ENCODE data around the gene HBG1.
"Not testable (repeated sequence)": the region's sequence is repeated elsewhere in the genome, so short reads cannot be mapped to it uniquely, and the experiment has no call there.

The HBG1 gene

DNA sequence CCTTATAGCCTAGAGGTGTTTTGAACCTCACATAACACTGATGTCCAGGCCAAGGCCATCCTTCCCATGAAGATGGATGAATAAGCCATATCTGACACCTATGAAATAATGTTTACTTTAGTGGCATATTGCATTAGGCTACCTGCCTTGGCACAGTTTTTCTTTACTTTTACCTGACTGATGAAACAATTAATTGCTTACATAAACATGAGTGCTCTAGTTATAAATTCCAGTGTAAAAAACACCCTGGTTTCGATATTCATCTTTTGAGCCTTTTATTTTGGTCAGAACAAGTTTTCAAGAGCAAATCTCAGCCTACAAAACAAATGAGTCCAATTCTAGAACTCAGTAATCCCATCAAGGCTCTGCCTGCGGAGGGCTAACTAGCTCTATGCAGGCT, 27.0 kb upstream of the HBG1 start:
- no peak for DNase-seq

DNA sequence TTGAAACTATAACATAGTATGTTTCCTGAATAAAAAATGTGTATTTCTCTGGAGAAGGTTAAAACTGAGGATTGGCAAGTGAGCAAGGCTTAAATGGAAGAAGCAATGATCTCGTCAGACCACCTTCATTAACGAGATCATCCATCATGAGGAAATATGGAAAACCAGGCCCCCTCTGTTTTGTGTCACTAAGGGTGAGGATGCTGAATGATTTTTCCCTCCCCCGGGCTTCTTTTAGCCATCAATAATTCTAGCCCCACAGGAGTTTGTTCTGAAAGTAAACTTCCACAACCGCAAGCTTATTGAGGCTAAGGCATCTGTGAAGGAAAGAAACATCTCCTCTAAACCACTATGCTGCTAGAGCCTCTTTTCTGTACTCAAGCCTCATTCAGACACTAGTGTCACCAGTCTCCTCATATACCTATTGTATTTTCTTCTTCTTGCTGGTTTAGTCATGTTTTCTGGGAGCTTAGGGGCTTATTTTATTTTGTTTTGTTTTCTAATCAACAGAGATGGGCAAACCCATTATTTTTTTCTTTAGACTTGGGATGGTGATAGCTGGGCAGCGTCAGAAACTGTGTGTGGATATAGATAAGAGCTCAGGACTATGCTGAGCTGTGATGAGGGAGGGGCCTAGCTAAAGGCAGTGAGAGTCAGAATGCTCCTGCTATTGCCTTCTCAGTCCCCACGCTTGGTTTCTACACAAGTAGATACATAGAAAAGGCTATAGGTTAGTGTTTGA, 25.9 kb upstream of the HBG1 start:
- DNase-seq, result no peak

DNA sequence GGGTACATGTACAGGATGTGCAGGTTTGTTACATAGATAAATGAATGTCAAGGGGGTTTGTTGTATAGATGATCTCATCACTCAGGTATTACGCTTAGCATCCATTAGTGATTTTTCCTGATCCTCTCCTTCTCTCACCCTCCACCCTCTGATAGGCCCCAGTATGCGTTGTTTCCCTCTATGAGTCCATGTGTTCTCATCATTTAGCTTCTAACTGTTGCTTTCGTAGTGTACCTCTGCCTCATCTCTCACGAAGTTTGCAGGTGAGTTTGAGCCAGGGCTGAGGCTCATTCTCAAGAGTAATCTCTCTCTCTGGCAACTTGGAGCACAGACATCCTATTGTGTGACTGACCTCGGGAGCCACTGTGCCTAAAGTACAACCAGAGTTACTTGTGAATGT, 24.7 kb upstream of the HBG1 start:
- DNase-seq, result no peak

DNA sequence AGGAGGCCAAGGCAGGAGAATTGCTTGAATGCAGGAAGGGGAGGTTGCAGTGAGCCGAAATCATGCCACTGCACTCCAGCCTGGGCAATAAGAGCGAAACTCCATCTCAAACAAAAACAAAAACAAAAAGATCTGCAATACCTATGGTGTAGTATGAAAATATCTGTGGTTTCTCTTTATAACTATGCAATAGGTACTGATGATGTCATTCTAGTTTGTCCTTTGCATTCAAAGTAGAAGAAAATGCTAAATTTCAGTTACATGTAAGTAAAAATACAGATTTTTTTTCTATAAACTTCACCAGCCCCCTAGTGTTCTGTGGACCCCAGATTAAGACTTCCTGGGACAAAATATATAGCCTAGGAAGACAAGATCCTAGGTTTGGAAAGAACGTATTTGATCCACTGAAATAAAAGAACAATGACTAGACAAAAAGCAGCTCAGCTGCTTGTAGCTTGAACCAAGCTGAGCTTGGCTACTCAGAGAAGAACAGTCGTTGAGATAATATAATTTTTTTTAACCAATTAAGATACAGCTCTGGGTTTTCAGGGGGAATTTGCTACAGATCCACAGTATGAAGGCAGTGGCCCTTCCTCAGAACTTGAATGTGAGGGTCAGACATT, 22.8 kb upstream of the HBG1 start:
- no peak for DNase-seq

DNA sequence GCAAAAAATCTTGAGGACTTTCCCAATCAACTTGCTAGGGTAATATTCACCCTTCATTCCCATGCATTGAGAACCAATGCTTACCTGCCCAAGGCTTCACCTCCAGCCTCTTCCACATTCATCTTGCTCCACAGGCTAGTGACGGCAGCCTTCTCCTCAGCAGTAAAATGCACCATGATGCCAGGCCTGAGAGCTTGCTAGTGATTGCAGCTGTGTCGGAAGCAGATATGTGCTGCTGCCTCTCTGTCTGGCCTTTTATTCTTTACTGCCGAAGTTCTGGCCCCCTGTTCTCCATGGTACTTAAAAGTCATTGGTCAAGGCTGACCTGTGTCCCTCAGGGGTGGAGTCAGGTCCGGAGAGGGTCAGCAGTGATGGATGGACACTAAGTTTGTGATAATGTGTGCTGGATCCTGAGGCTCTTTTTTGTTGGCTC, 20.1 kb upstream of the HBG1 start, which contains the start of gene HBE1:
HBE1 (minus strand) TSS at position 231 of the 433 bp plus-strand sequence; CDS start at position 176, 55 bp downstream.
- DNase-seq, result no peak

DNA sequence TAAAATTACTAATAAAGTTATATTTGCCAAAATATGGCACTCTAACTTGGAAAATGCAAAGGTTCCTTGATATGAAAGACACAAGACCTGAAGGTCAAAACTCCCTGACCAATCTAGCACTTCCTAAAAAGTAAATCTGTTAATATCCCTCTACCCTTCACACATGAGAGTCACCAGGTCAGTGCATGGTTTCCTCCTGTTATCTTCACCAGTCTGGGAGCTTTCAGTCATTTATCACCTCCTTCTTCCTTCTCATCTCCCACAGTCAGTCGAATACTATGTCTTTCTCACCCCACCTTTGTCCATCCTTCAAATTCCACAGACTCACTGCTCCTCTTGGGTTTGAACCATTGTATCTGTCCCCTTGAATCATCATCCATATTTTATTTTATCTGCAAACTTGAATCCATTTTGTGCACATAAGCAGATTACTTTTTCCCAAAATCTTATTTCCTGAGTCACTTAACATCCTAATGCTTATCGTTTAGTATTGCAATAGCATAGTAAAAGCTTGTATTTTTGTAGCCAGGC, 17.4 kb upstream of the HBG1 start:
- no peak for DNase-seq

DNA sequence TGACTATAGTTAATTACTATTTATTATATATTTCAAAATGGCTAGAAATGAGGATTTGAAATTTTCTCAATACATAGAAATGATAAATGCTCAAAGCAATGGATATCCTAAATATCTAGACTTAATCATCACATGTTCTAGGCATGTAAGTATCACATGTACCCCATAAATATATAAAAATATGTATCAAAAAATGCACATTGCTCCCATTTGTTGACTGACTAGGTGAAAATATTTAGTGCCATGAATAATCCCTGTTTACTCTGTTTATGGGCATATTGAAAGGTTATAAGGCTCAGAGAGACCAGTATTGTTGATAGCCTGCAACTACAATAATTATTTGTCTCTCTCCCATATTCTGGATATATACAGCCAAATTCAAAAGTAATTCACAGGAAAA, 17.0 kb upstream of the HBG1 start:
- DNase-seq, result no peak

DNA sequence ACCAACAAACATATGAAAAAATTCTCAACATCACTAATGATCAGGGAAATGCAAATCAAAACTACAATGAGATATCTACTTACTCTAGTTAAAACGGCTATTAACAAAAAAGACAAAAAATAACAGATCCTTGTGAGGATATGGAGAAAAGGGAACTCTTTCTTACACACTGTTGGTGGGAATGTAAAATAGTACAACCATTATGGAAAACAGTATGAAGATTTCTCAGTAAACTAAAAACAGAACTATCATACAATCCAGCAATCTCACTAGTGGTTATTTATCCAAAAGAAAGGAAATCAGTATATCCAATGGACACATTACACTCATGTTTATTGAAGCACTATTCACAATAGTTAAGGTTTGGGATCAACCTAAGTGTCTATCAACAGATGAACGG, 16.2 kb upstream of the HBG1 start:
- no peak for DNase-seq

DNA sequence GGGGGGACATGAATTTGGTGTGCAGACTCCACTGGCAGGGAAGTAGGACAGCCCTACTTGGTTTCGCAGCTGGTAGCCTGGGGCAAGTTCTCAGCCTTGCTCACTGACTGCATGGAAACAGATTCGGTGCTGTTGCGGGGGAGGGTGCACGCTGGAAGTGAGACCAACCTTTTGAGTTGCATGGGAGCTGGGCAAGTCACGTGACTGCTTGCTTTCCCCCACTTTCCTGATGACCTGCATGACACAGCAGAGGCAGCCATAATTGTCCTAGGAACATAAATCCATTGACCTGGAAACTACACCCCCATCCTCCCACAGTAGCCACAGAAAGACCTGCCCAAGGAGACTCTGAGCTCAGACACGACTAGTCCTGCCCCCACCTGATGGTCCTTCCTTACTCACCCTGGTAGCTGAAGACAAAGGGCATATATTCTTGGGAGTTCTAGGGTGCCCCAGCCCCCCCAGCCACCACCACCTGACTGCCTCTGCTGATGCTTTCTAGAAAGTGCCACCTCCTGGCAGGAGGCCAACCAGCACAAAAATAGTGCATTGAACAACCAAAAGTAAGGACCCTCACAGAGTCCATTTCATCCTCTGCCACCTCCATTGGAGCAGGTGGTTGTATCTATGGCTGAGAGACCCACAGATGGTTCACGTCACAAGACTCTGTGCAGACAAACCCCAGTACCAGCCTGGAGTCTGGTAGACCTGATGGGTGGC, 9.0 kb upstream of the HBG1 start:
- no peak for DNase-seq

DNA sequence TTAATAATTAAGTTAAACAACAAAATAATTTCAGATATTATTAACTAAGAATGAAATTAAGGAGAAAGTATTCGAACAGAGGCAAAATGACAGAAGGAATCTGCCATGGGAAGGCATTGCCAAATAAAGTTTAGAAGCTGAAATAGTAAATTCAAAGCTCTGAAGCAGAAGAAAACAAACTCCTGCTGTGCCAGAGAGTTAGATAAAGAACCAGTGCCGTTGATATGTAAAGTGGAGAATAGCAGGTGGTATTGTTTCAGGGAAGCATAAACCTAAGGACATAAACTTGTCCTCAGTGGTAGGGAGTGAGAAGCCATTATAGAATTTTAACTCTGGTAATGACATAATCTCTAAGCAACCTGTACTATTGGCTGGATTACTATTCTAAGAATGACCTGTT, 7.6 kb upstream of the HBG1 start:
- DNase-seq, result no peak

DNA sequence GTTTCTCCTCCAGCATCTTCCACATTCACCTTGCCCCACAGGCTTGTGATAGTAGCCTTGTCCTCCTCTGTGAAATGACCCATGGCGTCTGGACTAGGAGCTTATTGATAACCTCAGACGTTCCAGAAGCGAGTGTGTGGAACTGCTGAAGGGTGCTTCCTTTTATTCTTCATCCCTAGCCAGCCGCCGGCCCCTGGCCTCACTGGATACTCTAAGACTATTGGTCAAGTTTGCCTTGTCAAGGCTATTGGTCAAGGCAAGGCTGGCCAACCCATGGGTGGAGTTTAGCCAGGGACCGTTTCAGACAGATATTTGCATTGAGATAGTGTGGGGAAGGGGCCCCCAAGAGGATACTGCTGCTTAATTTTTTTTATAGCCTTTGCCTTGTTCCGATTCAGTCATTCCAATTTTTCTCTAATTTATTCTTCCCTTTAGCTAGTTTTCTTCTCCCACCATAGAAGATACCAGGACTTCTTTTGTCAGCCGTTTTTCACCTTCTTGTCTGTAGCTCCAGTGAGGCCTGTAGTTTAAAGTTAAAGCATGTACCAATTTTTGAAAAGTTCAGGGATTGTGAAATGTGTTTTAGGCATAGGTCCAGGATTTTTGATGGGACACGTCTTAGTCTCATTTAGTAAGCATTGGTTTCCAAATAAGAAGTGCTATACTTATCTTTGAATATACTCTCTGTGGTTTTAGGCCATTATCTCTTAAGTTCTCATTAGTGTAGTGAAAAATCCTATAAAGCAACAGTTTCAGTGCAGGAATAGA, 5.2 kb upstream of the HBG1 start, which contains the start of gene HBG2:
HBG2 (minus strand) TSS at position 136 of the 768 bp plus-strand sequence; CDS start at position 83, 53 bp downstream.
- DNase-seq, result not testable (repeated sequence)

DNA sequence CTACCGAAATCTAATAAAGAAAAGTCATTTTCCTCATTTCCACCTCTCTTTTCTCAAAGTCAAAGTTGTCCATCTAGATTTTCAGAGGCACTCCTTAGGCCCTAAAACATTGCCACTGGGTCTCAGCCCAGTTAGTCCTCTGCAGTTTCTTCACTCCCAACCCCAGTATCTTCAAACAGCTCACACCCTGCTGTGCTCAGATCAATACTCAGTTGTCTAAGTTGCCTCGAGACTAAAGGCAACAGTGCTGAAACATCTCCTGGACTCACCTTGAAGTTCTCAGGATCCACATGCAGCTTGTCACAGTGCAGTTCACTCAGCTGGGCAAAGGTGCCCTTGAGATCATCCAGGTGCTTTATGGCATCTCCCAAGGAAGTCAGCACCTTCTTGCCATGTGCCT, 4.4 kb upstream of the HBG1 start:
- not testable (repeated sequence) for DNase-seq

DNA sequence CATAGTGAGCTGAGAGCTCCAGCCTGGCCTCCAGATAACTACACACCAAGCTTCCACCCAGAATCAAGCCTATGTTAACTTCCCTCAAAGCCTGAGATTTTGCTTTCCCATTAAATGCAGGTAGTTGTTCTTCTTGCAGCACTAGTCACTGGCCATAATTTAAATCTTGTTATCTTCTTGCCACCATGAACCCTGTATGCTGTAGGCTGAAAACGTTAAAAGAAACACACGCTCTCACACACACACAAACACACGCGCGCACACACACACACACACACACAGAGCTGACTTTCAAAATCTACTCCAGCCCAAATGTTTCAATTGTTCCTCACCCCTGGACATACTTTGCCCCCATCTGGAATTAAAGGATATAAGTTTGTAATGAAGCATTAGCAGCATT, 3.8 kb upstream of the HBG1 start:
- not testable (repeated sequence) for DNase-seq

DNA sequence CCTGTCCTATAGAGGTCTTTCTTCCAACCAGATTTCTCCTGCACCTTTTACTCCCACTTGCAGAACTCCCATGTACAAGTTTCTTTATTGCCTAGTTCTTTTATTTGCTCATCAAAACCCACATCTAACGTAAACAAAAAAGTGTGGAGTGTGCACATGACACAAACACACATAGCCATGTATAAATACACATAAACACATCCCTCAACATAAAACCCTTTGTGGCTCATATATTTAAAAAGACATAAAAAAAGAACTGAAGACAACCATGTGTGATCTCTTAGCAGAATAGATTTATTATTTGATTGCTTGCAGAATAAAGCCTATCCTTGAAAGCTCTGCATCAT, 3.2 kb upstream of the HBG1 start:
- no peak for DNase-seq

DNA sequence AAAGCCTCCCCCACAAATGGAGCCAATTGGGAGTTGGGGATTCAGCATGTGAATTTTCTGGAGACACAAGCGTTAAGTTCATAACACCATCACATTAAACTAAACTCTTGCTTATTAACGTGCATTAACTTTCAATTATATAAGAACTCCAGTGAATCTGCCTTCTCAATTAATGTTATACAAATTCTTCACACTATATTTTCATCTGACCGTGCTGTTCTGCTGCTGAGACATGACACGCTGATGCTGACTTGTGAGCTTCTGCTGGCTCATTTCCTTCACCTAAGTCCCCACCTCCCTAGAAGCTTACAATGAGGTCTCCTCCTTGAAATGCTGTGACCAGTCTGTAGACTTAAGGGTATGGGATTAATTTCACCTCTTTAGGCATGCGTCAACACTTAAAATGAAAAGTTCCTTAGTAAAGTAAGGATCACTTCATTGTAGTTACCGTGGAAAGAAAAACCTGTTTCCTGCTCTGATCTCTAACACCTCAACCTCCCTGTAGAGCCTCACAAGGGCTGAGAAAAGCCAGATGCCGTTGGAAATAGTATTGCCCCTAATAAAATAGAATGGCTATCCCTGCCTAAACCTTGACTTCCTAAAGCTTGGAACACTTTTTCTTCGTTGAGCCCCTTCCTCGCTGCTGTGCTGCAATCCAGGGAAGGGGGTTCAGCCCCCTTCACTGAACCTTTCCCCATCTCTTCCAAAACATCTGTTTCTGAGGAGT, 2.7 kb upstream of the HBG1 start:
- no peak for DNase-seq

DNA sequence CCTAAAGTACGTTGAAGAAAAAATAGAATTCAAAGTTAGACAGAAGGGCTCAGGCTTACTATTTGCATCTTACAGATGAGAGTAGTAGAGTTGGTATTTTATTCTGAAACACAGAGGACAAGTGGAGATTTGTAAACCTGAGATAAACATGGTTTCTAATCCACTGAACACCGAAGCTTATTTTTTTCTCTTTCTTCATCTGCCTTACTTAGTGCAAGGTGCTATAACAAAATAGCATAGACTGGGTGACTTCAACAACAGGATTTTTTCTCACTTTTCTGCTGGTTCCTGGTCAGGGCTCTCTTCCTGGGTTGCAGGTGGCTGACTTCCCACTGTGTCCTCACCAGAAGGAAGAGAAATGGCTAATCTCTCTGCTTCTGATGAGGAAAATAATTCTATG, 2.1 kb upstream of the HBG1 start:
- DNase-seq, result no peak

DNA sequence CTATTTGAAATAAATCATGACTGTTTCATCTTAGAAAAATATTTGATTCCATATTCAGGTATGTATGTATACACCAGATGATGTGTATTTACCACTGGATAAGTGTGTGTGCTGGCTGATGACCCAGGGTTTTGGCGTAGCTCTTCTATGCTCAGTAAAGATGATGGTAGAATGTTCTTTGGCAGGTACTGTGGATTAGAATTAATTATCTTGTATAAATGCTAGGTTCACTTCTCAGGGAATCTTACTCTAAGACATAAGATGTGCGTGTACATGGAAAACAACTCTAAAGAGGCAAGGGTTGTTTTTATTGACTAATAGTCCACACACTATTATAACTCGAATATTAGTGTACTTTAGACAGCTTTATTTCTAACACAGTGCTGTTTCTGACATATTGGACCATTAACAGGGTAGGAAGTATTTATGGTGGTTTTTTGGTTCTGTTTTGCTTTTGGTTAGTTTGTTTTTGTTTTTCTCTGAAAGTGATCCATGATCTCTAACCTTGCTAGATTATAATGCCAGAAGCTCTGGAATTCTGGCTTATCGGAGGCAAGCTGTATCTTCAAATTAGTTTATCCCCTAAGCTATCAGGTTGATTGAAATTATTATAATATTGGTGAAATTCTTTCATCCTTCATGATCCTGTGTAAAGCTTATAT, 1.0 kb upstream of the HBG1 start:
- no peak for DNase-seq

DNA sequence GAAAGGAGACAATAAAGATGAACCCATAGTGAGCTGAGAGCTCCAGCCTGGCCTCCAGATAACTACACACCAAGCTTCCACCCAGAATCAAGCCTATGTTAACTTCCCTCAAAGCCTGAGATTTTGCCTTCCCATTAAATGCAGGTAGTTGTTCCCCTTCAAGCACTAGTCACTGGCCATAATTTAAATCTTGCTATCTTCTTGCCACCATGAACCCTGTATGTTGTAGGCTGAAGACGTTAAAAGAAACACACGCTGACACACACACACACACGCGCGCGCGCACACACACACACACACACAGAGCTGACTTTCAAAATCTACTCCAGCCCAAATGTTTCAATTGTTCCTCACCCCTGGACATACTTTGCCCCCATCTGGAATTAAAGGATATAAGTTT, 1.2 kb downstream of the HBG1 start:
- not testable (repeated sequence) for DNase-seq

DNA sequence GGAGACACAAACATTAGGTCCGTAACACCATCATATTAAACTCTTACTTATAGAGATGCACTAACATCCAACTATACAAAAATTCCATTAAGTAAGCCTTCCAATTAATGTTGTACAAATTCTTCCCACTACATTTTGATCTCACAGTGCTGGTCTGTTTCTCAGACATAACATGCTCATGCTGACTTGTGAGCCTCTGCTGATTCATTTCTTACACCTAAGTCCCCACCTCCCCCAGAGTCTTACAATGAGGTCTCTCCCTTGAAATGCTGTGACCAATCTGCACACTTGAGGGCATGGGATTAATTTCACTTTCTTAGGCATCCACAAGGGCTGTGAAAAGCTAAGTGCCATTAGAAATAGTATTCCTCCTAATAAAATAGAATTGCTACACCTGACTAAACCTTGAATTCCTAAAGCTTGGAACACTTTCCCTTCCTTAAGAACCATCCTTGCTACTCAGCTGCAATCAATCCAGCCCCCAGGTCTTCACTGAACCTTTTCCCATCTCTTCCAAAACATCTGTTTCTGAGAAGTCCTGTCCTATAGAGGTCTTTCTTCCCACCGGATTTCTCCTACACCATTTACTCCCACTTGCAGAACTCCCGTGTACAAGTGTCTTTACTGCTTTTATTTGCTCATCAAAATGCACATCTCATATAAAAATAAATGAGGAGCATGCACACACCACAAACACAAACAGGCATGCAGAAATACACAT, 2.0 kb downstream of the HBG1 start:
- no peak for DNase-seq

DNA sequence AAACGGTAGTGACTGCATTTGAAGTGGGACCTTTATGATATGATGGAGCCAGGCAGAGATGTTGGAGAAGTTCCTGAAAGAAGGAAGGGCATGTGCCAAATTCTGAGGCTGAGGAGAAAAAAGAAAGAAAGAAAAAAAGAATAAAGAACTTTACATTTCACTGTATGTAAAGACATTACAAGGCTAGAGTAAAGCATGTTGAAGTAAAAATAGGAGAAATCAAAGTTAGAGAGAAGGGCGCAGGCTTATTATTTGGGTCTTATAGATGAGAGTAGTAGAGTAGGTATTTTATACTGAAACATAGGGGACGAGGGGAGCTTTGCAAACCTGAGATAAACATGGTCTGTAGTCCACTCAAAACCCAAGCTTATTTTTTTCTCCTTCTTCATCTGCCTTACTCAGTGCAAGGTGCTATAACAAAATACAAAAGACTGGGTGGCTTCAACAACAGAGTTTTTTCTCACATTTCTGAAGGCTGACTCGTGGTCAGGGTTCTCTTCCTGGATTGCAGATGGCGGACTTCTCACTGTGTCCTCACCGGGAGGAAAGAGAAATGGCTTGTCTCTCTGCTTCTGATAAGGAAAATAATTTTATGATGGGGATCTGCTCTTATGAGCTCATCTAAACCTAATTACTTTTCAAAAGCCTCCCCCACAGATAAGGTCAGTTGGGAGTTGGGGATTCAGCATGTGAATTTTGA, 2.7 kb downstream of the HBG1 start:
- DNase-seq, result no peak
